GM12878 (cell line): ENCODE measurements around the gene GKN1.

Experiments used
- EZH2 ChIP-seq: IDR thresholded peaks from 2 replicates; pipeline ENCODE4 v1.6.1; 2012; ENCODE audit warnings: low read depth, mild to moderate bottlenecking, control low read depth, inconsistent platforms, low read length, borderline replicate concordance; ENCODE audit not compliant: control insufficient read depth
- POLR2A ChIP-seq: IDR thresholded peaks from 2 replicates; pipeline ENCODE4 v1.6.1; 2011; ENCODE audit warnings: low read depth, mild to moderate bottlenecking, low read length
- POLR2AphosphoS2 ChIP-seq: IDR thresholded peaks from 2 replicates; pipeline ENCODE4 v1.6.1; 2011; ENCODE audit warnings: low read depth, mild to moderate bottlenecking, low read length, improper control_type of control experiment, moderate library complexity
- POLR2AphosphoS5 ChIP-seq: IDR thresholded peaks from 2 replicates; pipeline ENCODE4 v1.6.1; 2011; ENCODE audit warnings: mild to moderate bottlenecking, low read length, inconsistent platforms
- SREBF2 ChIP-seq: IDR thresholded peaks from 2 replicates; pipeline ENCODE4 v1.6.1; 2012; ENCODE audit warnings: mild to moderate bottlenecking, low read length
- TBL1XR1 ChIP-seq: IDR thresholded peaks from 2 replicates; pipeline ENCODE4 v1.6.1; 2012; ENCODE audit warnings: low read depth, low read length, improper control_type of control experiment
- TCF12 ChIP-seq: IDR thresholded peaks from 2 replicates; pipeline ENCODE4 v1.6.1; 2011; ENCODE audit warnings: low read depth, mild to moderate bottlenecking, low read length
- TCF7 ChIP-seq: IDR thresholded peaks from 2 replicates; pipeline ENCODE4 v1.6.1; 2014; ENCODE audit warnings: antibody characterized with exemption, borderline replicate concordance
- TF ChIP-seq, protein P1 (sequence below), 3 experiments: IDR thresholded peaks in 2 of 3; conservative IDR thresholded peaks in 1 of 3; 2 replicates each; pipeline ENCODE4 v1.5.1; 2011; ENCODE audit warnings: low read depth in 3 of 3, low read length in 3 of 3, mild to moderate bottlenecking in 3 of 3, control low read depth in 2 of 3, moderate library complexity in 2 of 3, inconsistent platforms in 1 of 3, mixed read lengths in 1 of 3; ENCODE audit not compliant: control insufficient read depth in 2 of 3, insufficient read depth in 1 of 3; ENCODE audit errors: extremely low read depth in 1 of 3
- TF ChIP-seq, protein P2 (sequence below): fragments of 450-650 bp; formaldehyde crosslinking; IDR thresholded peaks from 2 replicates; pipeline ENCODE4 v1.5.0; 2022; ENCODE audit warnings: mild to moderate bottlenecking, missing genetic modification characterization
- TF ChIP-seq, protein P3 (sequence below): IDR thresholded peaks from 2 replicates; pipeline ENCODE4 v1.6.1; 2011; ENCODE audit warnings: borderline replicate concordance, low read depth, mild to moderate bottlenecking, moderate library complexity, low read length; ENCODE audit not compliant: insufficient read depth, poor library complexity, severe bottlenecking

GRCh38 chr2:69026691-69027459 is 52.4 kb downstream of the GKN1 start:
- TF ChIP-seq, protein P1, sequence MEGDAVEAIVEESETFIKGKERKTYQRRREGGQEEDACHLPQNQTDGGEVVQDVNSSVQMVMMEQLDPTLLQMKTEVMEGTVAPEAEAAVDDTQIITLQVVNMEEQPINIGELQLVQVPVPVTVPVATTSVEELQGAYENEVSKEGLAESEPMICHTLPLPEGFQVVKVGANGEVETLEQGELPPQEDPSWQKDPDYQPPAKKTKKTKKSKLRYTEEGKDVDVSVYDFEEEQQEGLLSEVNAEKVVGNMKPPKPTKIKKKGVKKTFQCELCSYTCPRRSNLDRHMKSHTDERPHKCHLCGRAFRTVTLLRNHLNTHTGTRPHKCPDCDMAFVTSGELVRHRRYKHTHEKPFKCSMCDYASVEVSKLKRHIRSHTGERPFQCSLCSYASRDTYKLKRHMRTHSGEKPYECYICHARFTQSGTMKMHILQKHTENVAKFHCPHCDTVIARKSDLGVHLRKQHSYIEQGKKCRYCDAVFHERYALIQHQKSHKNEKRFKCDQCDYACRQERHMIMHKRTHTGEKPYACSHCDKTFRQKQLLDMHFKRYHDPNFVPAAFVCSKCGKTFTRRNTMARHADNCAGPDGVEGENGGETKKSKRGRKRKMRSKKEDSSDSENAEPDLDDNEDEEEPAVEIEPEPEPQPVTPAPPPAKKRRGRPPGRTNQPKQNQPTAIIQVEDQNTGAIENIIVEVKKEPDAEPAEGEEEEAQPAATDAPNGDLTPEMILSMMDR (IDR thresholded peaks at IDR 0.05 in 2 of 3, conservative IDR thresholded peaks at IDR 0.05 in 1 of 3; ENCODE audit: control insufficient read depth in 2 of 3, extremely low read depth in 1 of 3, insufficient read depth in 1 of 3, low read depth in 3 of 3, low read length in 3 of 3), result no peak
- TF ChIP-seq POLR2A, result no peak
- no peak for TF ChIP-seq EZH2
- no peak for TF ChIP-seq POLR2AphosphoS5
- no peak for TF ChIP-seq TCF12
- TF ChIP-seq TCF7, result no peak
- no peak for TF ChIP-seq POLR2AphosphoS2
- TF ChIP-seq, protein P2, sequence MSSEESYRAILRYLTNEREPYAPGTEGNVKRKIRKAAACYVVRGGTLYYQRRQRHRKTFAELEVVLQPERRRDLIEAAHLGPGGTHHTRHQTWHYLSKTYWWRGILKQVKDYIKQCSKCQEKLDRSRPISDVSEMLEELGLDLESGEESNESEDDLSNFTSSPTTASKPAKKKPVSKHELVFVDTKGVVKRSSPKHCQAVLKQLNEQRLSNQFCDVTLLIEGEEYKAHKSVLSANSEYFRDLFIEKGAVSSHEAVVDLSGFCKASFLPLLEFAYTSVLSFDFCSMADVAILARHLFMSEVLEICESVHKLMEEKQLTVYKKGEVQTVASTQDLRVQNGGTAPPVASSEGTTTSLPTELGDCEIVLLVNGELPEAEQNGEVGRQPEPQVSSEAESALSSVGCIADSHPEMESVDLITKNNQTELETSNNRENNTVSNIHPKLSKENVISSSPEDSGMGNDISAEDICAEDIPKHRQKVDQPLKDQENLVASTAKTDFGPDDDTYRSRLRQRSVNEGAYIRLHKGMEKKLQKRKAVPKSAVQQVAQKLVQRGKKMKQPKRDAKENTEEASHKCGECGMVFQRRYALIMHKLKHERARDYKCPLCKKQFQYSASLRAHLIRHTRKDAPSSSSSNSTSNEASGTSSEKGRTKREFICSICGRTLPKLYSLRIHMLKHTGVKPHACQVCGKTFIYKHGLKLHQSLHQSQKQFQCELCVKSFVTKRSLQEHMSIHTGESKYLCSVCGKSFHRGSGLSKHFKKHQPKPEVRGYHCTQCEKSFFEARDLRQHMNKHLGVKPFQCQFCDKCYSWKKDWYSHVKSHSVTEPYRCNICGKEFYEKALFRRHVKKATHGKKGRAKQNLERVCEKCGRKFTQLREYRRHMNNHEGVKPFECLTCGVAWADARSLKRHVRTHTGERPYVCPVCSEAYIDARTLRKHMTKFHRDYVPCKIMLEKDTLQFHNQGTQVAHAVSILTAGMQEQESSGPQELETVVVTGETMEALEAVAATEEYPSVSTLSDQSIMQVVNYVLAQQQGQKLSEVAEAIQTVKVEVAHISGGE (CRISPR knock-in tag), result no peak
- no peak for TF ChIP-seq TBL1XR1
- TF ChIP-seq SREBF2, result no peak
- TF ChIP-seq, protein P3, sequence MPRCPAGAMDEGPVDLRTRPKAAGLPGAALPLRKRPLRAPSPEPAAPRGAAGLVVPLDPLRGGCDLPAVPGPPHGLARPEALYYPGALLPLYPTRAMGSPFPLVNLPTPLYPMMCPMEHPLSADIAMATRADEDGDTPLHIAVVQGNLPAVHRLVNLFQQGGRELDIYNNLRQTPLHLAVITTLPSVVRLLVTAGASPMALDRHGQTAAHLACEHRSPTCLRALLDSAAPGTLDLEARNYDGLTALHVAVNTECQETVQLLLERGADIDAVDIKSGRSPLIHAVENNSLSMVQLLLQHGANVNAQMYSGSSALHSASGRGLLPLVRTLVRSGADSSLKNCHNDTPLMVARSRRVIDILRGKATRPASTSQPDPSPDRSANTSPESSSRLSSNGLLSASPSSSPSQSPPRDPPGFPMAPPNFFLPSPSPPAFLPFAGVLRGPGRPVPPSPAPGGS, result no peak
